GM12801 (cell line): ENCODE results near the gene DNAJC1.

ENCODE experiments used
- CTCF ChIP-seq: IDR thresholded peaks from one replicate; pipeline ENCODE4 v1.5.1; 2011; ENCODE audit warnings: control low read depth; ENCODE audit not compliant: insufficient read length; ENCODE audit errors: extremely low read depth

Gene DNAJC1

GRCh38 chr10:21759232-21759631 lies 244.3 kb downstream of the DNAJC1 start:
- no peak for TF ChIP-seq CTCF

- TF ChIP-seq CTCF, result no peak
These were observed 244.8 kb downstream of the DNAJC1 start for GRCh38 chr10:21758696-21759095.

GRCh38 chr10:21758239-21758638 lies 245.3 kb downstream of the DNAJC1 start:
- no peak for TF ChIP-seq CTCF

GRCh38 chr10:21757185-21757901 lies 246.2 kb downstream of the DNAJC1 start:
- TF ChIP-seq CTCF, result no peak

GRCh38 chr10:21756707-21757106 lies 246.8 kb downstream of the DNAJC1 start:
- TF ChIP-seq CTCF, result no peak

- no peak for TF ChIP-seq CTCF
These were observed 249.0 kb downstream of the DNAJC1 start for GRCh38 chr10:21754410-21755011.

- TF ChIP-seq CTCF, result no peak
These were observed 249.8 kb downstream of the DNAJC1 start for GRCh38 chr10:21753497-21754270.
